KOPT-K1 (cell line): ENCODE data around the gene MIER1.
"Not testable (repeated sequence)": the region's sequence is repeated elsewhere in the genome, so short reads cannot be mapped to it uniquely, and the experiment has no call there.

Source experiments
- H3K27ac ChIP-seq: fragments of 200-600 bp; sonication (generic); 2 replicates; pipeline ENCODE4 v1.5.1; 2016; ENCODE audit warnings: antibody characterized with exemption, mild to moderate bottlenecking, low read depth, low read length; ENCODE audit not compliant: poor library complexity, severe bottlenecking
- H3K36me3 ChIP-seq: fragments of 200-600 bp; sonication (generic); 2 replicates; pipeline ENCODE4 v1.5.1; 2017; ENCODE audit warnings: antibody characterized with exemption, mild to moderate bottlenecking, low read length, moderate library complexity; ENCODE audit not compliant: insufficient read depth
- H3K9me3 ChIP-seq: fragments of 200-600 bp; sonication (generic); 2 replicates; pipeline ENCODE4 v1.5.1; 2017; ENCODE audit warnings: antibody characterized with exemption, low read length, mild to moderate bottlenecking; ENCODE audit not compliant: insufficient read depth, poor library complexity, severe bottlenecking

Gene MIER1

DNA sequence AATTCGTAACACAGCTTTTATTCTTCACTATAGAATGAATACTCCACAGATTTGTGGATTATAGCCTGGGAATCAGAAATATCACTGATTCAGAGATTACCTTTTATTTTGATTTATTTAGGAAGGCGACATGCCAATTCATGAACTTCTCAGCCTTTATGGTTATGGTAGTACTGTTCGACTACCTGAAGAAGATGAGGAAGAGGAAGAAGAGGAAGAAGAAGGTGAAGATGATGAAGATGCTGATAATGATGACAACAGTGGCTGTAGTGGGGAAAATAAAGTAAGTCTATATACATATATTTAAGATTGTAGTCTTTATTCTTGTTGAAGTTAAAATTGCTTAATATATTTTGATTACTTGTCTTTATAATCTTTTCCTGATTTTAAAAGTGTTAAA, 33.1 kb downstream of the MIER1 start:
- Histone ChIP-seq H3K36me3 (peaks cover 97% of the 10 kb centered on the region), H3K27ac (no peak overlapping the region), H3K9me3 (no peaks in the 10 kb centered on the region)

DNA sequence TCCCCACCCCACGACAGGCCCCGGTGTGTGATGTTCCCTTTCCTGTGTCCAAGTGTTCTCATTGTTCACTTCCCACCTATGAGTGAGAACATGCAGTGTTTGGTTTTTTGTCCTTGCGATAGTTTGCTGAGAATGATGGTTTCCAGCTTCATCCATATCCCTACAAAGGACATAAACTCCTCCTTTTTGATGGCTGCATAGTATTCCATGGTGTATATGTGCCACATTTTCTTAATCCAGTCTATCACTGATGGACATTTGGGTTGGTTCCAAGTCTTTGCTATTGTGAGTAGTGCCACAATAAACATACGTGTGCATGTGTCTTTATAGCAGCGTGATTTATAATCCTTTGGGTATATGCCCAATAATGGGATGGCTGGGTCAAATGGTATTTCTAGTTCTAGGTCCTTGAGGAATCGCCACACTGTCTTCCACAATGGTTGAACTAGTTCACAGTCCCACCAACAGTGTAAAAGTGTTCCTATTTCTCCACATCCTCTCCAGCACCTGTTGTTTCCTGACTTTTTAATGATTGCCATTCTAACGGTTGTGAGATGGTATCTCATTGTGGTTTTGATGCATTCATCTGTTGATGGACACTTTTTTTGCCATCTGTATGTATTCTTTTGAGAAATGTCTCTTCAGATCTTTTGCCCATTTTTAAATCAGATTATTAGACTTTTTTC, 41.5 kb downstream of the MIER1 start:
- H3K9me3 ChIP-seq, H3K27ac ChIP-seq: not testable (repeated sequence)
- peaks cover 98% of the 10 kb centered on the region for H3K36me3 ChIP-seq

DNA sequence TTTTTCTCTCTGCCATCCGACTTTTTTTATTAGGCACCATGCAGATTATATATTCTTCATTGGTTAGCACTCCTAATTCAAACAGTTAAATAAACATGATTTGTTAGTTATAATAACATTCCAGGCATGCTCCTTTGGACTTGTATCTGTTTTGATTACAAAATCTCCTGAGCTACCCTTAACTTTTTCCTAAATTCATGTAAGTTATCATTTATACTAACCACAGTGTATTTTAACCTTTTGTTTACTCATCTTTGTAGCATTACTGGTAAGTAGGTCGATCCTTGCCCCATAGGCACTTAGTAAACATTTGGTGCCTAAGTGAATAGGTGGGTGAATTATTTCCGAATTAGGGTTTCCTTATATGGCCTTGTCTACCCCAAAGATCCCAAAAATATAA, 43.8 kb downstream of the MIER1 start:
- H3K27ac ChIP-seq = no peak overlapping the region
- H3K36me3 ChIP-seq = peaks cover 96% of the 10 kb centered on the region
- peaks cover 8% of the 10 kb centered on the region for H3K9me3 ChIP-seq

DNA sequence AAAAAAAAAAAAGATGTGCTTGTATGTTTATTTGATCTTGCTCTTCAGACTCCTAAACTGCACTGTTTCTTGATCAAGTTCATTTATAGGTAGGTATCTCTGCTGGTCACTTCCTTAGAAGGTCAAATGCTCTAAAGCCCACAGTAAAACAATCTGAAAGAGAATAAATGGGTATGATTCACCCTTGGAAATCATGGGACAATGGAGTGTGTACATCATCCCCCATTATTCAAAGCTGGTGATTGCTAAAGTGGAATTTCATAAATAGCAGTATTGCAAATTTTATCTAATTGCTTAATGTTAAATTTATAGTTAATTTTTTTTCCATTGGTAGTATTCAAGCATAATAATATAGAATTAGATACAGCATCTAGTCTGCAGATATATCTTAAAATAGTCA, 53.4 kb downstream of the MIER1 start:
- no peaks in the 10 kb centered on the region for H3K9me3 ChIP-seq
- no peak overlapping the region for H3K27ac ChIP-seq
- H3K36me3 ChIP-seq = peaks cover 83% of the 10 kb centered on the region

DNA sequence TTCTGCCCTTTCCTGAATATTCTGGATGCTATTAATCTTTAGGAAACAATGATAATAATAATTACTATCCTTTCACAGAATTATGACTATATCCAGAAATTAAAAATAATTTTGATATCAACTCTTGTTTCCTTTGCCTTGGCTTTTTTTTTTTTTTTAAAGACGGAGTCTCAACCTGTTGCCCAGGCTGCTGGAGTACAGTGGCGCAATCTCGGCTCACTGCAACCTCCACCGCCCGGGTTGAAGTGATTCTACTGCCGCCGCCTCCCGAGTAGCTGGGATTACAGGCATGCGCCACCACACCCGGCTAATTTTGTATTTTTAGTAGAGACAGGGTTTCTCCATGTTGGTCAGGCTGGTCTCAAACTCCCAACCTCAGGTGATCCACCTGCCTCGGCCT, 54.8 kb downstream of the MIER1 start:
- peaks cover 83% of the 10 kb centered on the region for H3K36me3 ChIP-seq
- H3K27ac ChIP-seq = not testable (repeated sequence)

DNA sequence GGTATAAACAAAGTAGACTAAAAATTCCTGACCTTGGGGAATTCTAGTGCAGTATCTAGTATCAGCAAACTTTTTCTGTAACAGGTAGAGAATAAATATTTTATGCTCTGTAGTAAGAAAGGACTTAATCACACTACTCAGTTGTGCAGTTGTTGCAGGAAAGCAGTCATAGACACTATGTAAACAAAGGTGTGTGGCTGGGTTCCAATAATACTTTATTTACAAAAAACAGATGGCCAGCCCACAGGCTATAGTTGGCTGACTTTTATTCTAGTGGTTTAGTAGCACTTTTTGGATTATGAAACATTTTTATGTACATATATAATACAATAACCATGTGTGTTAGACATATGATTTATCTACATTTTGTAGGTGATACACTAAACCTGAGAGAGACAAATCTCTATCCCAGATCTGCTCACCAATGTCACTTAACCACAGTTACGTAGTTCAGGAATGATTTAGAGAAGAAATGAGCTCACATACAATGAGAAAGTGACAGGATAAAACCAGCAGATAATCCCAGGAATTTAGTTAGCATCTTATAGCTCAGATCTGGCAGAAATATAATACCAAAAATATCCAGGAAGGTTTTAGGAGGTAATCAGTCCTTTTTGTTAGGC, 56.1 kb downstream of the MIER1 start:
- H3K27ac ChIP-seq = peak overlapping the region; percentile 77
- no peaks in the 10 kb centered on the region for H3K9me3 ChIP-seq
- H3K36me3 ChIP-seq = peaks cover 83% of the 10 kb centered on the region

More for the DNA sequence above, 54.8 kb downstream of the MIER1 start:
- not testable (repeated sequence) for H3K9me3 ChIP-seq

DNA sequence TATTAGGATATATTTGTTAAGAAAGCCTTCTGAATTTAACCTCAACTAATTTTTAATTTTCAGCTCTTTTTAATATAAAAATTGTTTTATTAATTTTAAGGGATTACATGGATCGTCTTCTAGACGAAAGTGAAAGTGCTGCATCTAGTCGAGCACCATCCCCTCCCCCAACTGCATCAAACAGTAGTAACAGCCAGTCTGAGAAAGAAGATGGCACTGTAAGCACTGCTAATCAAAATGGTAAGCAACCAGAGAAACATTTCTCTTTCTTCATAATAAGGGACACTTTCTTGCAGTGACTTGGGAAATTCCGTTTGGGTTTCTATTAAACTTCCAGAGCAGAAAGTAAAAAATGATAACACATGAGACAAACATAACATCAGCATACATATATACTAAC, 56.9 kb downstream of the MIER1 start:
- no peaks in the 10 kb centered on the region for H3K9me3 ChIP-seq
- H3K27ac ChIP-seq = peak overlapping the region; percentile 77
- H3K36me3 ChIP-seq = peaks cover 83% of the 10 kb centered on the region

DNA sequence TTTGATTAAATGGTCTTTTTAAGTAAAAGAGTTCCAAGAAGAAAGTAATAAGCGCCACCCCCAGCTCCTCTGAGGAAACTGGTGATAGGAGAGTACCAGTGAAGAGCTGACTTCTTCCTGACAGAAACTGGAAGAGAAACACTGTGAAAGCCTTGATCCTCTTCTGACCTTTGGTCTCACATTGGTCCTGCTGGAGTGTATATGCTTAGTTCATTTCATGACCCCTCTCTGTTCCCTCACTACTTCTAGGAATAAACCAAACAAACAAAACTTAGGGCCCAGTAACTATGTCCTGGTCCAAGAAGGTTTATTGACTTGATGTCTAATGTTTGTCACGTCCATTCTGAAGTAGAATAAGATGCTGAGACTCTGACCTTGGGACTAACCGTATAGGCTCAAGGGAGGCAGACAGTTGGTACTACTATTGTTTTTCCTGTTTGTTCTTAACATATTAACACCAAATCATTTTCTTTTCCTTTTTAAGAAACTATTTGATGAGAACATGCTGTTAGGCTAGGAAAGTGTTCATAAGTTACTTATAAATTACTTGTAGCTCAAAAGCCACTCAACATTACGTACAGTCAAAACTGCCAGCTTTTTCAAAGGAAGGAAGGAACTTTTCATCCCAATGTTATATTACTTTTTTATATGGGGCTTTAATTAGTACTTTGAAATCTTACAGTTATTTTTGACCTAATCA, 57.9 kb downstream of the MIER1 start:
- Histone ChIP-seq H3K36me3 (peaks cover 84% of the 10 kb centered on the region), H3K27ac (no peak overlapping the region), H3K9me3 (no peaks in the 10 kb centered on the region)

DNA sequence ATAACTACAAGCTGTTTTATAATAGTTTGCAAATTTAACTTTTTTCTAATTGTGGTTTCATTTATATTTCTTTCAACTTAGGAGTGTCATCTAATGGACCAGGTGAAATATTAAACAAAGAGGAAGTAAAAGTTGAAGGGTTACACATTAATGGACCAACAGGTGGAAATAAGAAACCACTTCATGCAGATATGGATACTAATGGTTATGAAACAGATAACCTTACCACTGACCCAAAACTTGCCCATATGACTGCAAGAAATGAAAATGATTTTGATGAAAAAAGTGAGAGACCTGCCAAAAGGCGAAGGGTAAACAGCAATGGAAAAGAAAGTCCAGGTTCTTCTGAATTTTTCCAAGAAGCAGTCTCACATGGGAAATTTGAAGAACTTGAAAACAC, 59.7 kb downstream of the MIER1 start:
- Histone ChIP-seq H3K27ac (no peak overlapping the region), H3K9me3 (no peaks in the 10 kb centered on the region), H3K36me3 (peaks cover 84% of the 10 kb centered on the region)

DNA sequence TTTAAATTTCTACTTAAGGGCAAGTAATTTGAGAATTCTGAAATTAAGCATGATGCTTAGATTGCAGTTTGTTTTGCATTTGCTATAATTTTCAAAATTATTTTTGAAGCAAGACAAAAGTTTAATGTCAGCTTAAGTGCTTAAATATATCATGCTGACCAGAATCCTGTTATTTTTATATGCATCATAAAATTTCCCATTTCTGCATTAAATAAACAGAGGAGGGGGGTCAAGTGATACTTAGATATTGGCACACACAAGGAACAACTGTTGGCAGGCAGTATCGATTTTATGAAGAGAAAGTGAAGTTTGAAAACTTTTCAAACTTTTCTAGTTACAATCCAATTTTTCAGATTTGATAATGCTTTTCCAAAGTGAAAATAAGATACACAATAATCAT, 61.0 kb downstream of the MIER1 start:
- Histone ChIP-seq H3K36me3 (peaks cover 90% of the 10 kb centered on the region), H3K27ac (no peak overlapping the region), H3K9me3 (no peaks in the 10 kb centered on the region)

DNA sequence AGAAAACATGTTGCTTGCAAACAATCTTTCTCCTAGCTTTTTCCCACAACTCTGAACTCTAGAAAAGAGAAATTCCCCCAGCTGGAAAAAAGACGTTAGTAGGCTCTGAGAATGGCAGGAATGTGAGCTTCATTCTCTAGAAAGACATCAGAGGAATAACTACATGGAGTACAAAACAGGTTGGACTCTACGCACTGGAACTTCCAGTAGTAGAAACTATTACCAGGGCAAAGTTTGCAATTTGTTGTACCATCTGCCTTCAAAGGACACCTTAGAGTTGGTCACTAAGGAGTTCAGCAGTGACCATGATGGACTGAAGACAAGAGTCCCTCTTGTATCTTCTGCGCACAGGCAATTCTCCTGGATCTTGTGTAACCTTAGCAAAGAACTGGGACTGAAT, 68.3 kb downstream of the MIER1 start:
- Histone ChIP-seq H3K36me3 (peaks cover 64% of the 10 kb centered on the region), H3K9me3 (no peaks in the 10 kb centered on the region), H3K27ac (no peak overlapping the region)

DNA sequence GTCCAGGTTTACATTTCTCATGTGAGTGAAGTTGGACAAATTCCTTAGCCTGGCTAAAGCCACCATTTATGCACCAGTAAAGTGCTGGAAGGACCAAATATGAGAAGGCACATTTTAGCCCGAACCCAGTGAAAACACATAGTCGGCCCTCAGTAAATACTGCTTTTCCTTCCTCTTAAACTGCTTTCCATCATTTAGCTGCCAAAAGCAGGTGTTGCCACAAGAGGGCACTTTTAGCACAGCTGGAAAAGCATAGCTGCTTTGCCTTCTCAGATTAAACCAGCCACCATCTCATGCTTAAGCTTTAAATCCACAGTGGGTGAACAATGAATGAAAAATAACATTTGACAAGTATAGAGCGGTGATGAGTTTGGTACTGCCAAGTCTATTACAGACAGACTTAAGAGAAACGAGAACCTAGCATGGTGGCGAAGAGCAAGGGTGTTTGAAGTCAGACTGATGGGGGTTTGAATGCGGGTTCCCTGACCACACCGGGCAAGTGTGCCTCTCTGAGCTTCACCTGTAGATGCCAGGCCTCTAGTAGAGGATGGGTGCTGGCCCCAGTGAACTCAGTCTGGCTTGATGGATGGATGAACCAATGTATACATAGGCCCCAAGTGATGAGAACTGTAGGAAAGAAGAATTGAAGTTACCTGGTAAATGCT, 71.4 kb downstream of the MIER1 start:
- H3K9me3 ChIP-seq = no peaks in the 10 kb centered on the region
- H3K36me3 ChIP-seq = peaks cover 53% of the 10 kb centered on the region
- no peak overlapping the region for H3K27ac ChIP-seq

DNA sequence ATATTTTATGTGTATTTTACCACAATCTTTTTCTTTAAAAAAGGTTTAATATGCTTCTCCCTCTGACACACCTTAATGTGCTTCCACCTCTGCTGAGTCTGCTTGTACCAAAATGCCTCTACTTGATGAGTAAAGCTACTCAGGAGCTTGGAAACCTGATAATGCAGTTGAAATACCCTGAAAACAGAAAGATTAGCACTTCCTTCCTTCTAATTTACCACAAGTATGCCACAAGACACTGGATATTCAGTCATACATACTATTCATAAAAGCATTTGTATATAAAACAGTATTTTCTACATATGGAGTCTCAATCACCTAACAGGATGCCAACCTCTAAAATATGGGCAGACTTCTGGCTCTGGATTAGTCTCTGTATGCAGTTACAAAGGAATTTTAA, 74.2 kb downstream of the MIER1 start:
- H3K36me3 ChIP-seq = peaks cover 59% of the 10 kb centered on the region
- H3K27ac ChIP-seq = no peak overlapping the region
- H3K9me3 ChIP-seq = no peaks in the 10 kb centered on the region

DNA sequence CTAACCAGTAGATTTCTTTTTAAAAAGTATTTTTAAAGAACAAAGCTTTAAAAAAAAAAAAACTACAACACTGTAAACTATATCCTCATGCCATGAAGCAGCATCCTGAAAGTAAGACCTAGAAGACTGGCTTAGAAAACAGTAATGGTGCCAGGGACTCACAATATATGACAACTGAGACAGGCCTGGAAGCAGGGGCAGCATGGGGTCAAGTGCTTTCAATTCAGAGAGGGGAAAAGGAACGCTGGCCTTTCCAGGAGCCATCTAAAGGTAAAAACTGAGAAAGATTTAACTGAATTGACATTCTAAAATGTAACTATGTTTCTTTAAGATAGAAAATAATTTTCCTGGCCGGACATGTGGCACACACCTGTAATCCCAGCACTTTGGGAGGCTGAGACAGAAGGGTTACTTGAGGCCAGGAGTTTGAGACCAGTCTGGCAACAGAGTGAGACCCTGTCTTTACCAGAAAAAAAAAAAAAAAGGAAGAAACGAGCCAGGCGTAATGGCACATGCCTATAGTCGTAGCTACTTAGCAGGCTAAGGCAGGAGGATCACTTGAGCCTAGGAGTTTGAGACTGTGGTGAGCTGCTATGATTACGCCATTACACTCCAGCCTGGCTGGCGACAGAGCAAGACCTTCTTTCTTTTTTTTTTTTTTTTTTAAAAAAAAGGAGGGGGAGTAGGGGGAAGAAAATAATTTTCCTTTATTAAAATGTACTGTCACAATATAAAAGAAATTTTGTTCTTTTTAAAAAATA, 75.0 kb downstream of the MIER1 start:
- Histone ChIP-seq H3K9me3 (no peaks in the 10 kb centered on the region), H3K36me3 (peaks cover 61% of the 10 kb centered on the region), H3K27ac (no peak overlapping the region)
